ENCODE measurements around the gene CD8A. TPM values are rescaled to one million over a fixed set of nuclear protein-coding genes. Genes with fewer than 3 reads are reported as not detected.

Gene CD8A
- polyA plus RNA-seq, 1 experiment: not detected

- no peak for DNase-seq (ENCODE audit: low read depth, low spot score)
- TF ChIP-seq CTCF (IDR thresholded peaks at IDR 0.05; ENCODE audit: low read depth, low read length): no peak
- ChIA-PET CTCF (interaction anchor here (2.3 kb wide), 1 partner anchor 17 kb away, joined by 7 read pairs; no protein-coding TSS in a partner anchor), POLR2A (interaction anchor here (0.5 kb wide), 1 partner anchor 320 kb away, joined by 3 read pairs; no protein-coding TSS in a partner anchor)
- Histone ChIP-seq H3K27ac (ENCODE audit: low read depth, low read length) (no peak overlapping the region), H3K4me3 (ENCODE audit: low read depth, low read length) (no peak overlapping the region), H3K9me3 (ENCODE audit: control insufficient read depth, insufficient read depth, low read length) (no peaks in the 10 kb centered on the region), H3K27me3 (ENCODE audit: control insufficient read depth, insufficient read depth, low read length) (peaks cover 15% of the 10 kb centered on the region)
Observed at GRCh38 chr2:86781363-86781762, 9.3 kb downstream of the CD8A start.

DNA sequence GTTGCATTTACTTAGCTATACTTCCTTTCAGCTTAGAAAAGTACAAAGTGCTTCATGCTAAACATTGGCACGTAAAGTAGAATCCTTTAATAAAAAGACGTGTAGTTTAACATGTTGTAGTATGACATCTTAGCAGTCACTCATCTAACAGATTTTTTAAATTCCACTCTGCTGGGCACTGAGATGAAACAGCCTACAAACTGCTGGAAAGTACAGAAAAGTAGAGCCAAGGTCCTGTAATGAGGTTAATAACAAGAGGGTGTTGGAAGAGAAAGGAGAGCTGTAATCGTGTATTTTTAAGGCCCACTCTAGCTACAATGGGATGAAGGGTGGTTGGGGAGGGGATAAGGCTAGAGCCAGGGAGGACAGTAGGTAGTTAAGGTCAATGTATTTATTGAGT, 10.7 kb downstream of the CD8A start:
- DNase-seq (ENCODE audit: low read depth, low spot score): no peak
- H3K27me3 ChIP-seq (ENCODE audit: control insufficient read depth, insufficient read depth, low read length): peaks cover 7% of the 10 kb centered on the region
- no peak overlapping the region for H3K27ac ChIP-seq (ENCODE audit: low read depth, low read length)
- no peak overlapping the region for H3K4me3 ChIP-seq (ENCODE audit: low read depth, low read length)
- no peaks in the 10 kb centered on the region for H3K9me3 ChIP-seq (ENCODE audit: control insufficient read depth, insufficient read depth, low read length)
- no peak for TF ChIP-seq CTCF (IDR thresholded peaks at IDR 0.05; ENCODE audit: low read depth, low read length)
- ChIA-PET POLR2A (no interaction called here), CTCF (interaction anchor here (1.0 to 2.3 kb wide), 3 partner anchors 16 to 262 kb away, joined by 3 to 10 read pairs (median 3); no protein-coding TSS in a partner anchor)

- CTCF ChIA-PET: interaction anchor here (2.3 kb wide), 1 partner anchor 15 kb away, joined by 10 read pairs; no protein-coding TSS in a partner anchor
- no peak for DNase-seq (ENCODE audit: low read depth, low spot score)
- Histone ChIP-seq H3K9me3 (ENCODE audit: control insufficient read depth, insufficient read depth, low read length) (no peaks in the 10 kb centered on the region), H3K27ac (ENCODE audit: low read depth, low read length) (no peak overlapping the region), H3K4me3 (ENCODE audit: low read depth, low read length) (no peak overlapping the region), H3K27me3 (ENCODE audit: control insufficient read depth, insufficient read depth, low read length) (peaks cover 7% of the 10 kb centered on the region)
- TF ChIP-seq CTCF (IDR thresholded peaks at IDR 0.05; ENCODE audit: low read depth, low read length): no peak
- POLR2A ChIA-PET: no interaction called here
Observed at GRCh38 chr2:86778957-86779356, 11.8 kb downstream of the CD8A start.

DNA sequence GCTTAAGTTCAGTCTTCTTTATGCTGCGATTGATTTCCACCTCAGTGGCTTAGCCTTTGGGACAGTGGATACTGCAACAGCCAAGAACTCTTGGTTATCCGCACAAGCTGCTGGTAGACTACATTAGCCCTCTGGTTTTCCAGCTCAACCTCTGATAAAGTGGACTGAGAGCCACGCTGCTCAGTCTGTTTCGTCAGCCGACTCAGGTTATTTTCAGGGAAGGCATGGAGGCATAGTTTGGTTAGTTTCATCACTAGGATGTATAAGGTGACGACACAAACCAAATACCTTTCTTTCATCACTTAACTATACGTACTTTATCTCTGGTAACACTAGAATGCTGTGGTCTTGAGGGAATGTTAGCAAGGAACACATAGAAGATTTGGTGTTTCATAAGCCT, 14.2 kb downstream of the CD8A start:
- Histone ChIP-seq H3K9me3 (ENCODE audit: control insufficient read depth, insufficient read depth, low read length) (no peaks in the 10 kb centered on the region), H3K27me3 (ENCODE audit: control insufficient read depth, insufficient read depth, low read length) (no peaks in the 10 kb centered on the region), H3K4me3 (ENCODE audit: low read depth, low read length) (no peak overlapping the region), H3K27ac (ENCODE audit: low read depth, low read length) (no peak overlapping the region)
- ChIA-PET CTCF (interaction anchor here (0.6 to 2.3 kb wide), 2 partner anchors 12 to 1415 kb away, joined by 4 to 13 read pairs; no protein-coding TSS in a partner anchor), POLR2A (no interaction called here)
- no peak for DNase-seq (ENCODE audit: low read depth, low spot score)
- no peak for TF ChIP-seq CTCF (IDR thresholded peaks at IDR 0.05; ENCODE audit: low read depth, low read length)

DNA sequence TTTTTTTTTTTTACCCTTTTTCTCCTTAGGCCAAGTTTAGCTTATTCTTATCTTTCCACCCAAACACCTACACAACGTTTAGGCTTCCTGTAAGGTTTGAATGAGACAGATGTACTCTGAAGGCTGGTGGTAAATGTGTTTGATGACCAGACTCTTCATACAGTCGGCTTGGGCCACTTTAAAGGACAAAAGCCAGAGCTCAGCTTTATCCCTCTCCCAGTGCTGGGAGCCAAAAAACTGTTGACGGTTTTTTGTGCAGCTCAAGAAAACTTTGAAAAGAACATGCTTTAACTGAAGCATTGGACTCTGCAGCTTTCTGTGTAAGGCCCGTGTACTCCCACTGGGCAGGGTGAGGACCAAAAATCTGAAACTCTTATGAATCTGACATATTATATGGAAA, 15.4 kb downstream of the CD8A start:
- Histone ChIP-seq H3K9me3 (ENCODE audit: control insufficient read depth, insufficient read depth, low read length) (no peaks in the 10 kb centered on the region), H3K27ac (ENCODE audit: low read depth, low read length) (no peak overlapping the region), H3K4me3 (ENCODE audit: low read depth, low read length) (no peak overlapping the region), H3K27me3 (ENCODE audit: control insufficient read depth, insufficient read depth, low read length) (no peaks in the 10 kb centered on the region)
- TF ChIP-seq CTCF (IDR thresholded peaks at IDR 0.05; ENCODE audit: low read depth, low read length): no peak
- ChIA-PET CTCF (interaction anchor here (0.8 kb wide), 1 partner anchor 10 kb away, joined by 10 read pairs; no protein-coding TSS in a partner anchor), POLR2A (no interaction called here)
- DNase-seq (ENCODE audit: low read depth, low spot score): no peak

Data from AG04450 (cell line).